Prostate gland (tissue), 2 donors: ENCODE measurements around the gene PLXNB3.

Source experiments
- POLR2A ChIP-seq: fragments of 450-650 bp; IDR thresholded peaks from one replicate; pipeline ENCODE4 v1.6.1; 2016; ENCODE audit warnings: antibody characterized with exemption, mild to moderate bottlenecking
- TF ChIP-seq, protein P1 (sequence below), 4 experiments: fragments of 200-600 bp in 2 of 4; fragments of 450-650 bp in 2 of 4; sonication (generic) in 2 of 4; IDR thresholded peaks; 1 replicate in 3 of 4; 2 replicates in 1 of 4; pipeline ENCODE4 v1.5.1; 2016 to 2019; ENCODE audit warnings: antibody characterized with exemption in 4 of 4, mild to moderate bottlenecking in 2 of 4, moderate library complexity in 2 of 4

DNA sequence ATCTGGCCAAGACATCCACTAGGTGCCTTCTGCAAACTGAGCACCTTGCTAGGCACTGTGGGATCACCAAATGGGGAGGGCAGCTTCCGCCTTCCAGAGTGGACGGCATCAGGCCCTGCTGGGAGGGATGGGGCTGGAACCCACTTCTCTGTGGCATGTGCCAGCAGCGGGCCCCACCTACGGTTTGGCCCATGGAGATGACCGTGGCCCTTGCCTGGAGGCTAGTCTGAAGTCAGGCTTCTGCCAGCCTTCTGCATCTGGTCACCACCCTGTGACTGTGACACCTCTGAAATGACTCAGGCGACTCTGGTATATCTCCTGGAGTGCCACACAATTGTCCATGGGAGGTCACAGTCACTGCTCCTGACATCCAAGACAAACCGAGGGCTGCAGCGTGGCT lies 37.6 kb downstream of the PLXNB3 start:
- TF ChIP-seq, protein P1, sequence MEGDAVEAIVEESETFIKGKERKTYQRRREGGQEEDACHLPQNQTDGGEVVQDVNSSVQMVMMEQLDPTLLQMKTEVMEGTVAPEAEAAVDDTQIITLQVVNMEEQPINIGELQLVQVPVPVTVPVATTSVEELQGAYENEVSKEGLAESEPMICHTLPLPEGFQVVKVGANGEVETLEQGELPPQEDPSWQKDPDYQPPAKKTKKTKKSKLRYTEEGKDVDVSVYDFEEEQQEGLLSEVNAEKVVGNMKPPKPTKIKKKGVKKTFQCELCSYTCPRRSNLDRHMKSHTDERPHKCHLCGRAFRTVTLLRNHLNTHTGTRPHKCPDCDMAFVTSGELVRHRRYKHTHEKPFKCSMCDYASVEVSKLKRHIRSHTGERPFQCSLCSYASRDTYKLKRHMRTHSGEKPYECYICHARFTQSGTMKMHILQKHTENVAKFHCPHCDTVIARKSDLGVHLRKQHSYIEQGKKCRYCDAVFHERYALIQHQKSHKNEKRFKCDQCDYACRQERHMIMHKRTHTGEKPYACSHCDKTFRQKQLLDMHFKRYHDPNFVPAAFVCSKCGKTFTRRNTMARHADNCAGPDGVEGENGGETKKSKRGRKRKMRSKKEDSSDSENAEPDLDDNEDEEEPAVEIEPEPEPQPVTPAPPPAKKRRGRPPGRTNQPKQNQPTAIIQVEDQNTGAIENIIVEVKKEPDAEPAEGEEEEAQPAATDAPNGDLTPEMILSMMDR (IDR thresholded peaks at IDR 0.05) = no peak
- TF ChIP-seq POLR2A = no peak
